Tongue (tissue), 2 donors: ENCODE data around the gene FN3KRP. TPM values are rescaled to one million over a fixed set of nuclear protein-coding genes. Genes with fewer than 3 reads are reported as not detected.

Experiments used
- small RNA-seq: library from RNA; depleted of rRNA; stranded (forward); fragments of <200 nt; gene quantifications from one replicate; pipeline ENCODE3, GENCODE V24; 2014; ENCODE audit warnings: low replicate concordance
- total RNA-seq: library from RNA; depleted of rRNA; stranded (reverse); fragments of >200 nt; gene quantifications from one replicate; pipeline ENCODE4 v1.2.3, GENCODE V29; 2014

FN3KRP gene
- total RNA-seq, 1 donor from 2014 or later: 23.3 TPM

Small RNA genes within 50 kb of the gene (small RNA-seq; reads per million reads assigned to genes)
- not detected for gene MIR4525

Other genes with a start within 250 kb of the FN3KRP start
- gene FOXK2, start 197.0 kb upstream of the FN3KRP start, total RNA-seq: 51.7 TPM
- gene WDR45B, start 68.3 kb upstream of the FN3KRP start, total RNA-seq: 60.1 TPM
- 40.9 TPM for gene RAB40B, start 18.0 kb upstream of the FN3KRP start, total RNA-seq
- gene FN3K, start 18.9 kb downstream of the FN3KRP start, total RNA-seq: 8.4 TPM
- gene TBCD, start 35.4 kb downstream of the FN3KRP start, total RNA-seq: 40.4 TPM
- 7.6 TPM for gene ZNF750, start 123.3 kb downstream of the FN3KRP start, total RNA-seq